OCI-LY3 (cell line): ENCODE measurements around the gene SFSWAP.
"Not testable (repeated sequence)": the region's sequence is repeated elsewhere in the genome, so short reads cannot be mapped to it uniquely, and the experiment has no call there.

ENCODE experiments used
- H2AFZ ChIP-seq: fragments of 200-600, 300-600 bp; shearing (Covaris generic); 2 replicates; pipeline ENCODE4 v1.6.0; 2014; ENCODE audit warnings: antibody characterized with exemption, low read depth, low read length
- H3K27ac ChIP-seq: fragments of 200-600, 300-600 bp; sonication (generic); 2 replicates; pipeline ENCODE4 v1.5.1; 2014; ENCODE audit warnings: mild to moderate bottlenecking, low read length, moderate library complexity, mixed read lengths
- H3K27me3 ChIP-seq: fragments of 200-600, 300-600 bp; sonication (generic); 2 replicates; pipeline ENCODE4 v1.6.1; 2014; ENCODE audit warnings: low read depth, low read length, mixed read lengths
- H3K36me3 ChIP-seq: fragments of 200-600, 300-600 bp; sonication (generic); replicated peaks from 2 replicates; pipeline ENCODE3; 2014; ENCODE audit warnings: low read depth, low read length, mixed read lengths
- H3K4me1 ChIP-seq: fragments of 300-600, 200-600 bp; sonication (generic); 2 replicates; pipeline ENCODE4 v1.6.1; 2014; ENCODE audit warnings: low read length, mixed read lengths
- H3K4me2 ChIP-seq: fragments of 200-600, 300-600 bp; sonication (generic); 2 replicates; pipeline ENCODE4 v1.6.1; 2014; ENCODE audit warnings: low read length, mixed read lengths
- H3K4me3 ChIP-seq: fragments of 300-600, 200-600 bp; sonication (generic); 2 replicates; pipeline ENCODE4 v1.5.1; 2014; ENCODE audit warnings: antibody characterized with exemption, mild to moderate bottlenecking, low read length, moderate library complexity
- H3K79me2 ChIP-seq: fragments of 300-600, 200-600 bp; shearing (Covaris generic); 2 replicates; pipeline ENCODE4 v1.6.1; 2014; ENCODE audit warnings: mild to moderate bottlenecking, low read length, mixed read lengths
- H3K9ac ChIP-seq: fragments of 300-600, 200-600 bp; shearing (Covaris generic); 2 replicates; pipeline ENCODE4 v1.6.0; 2014; ENCODE audit warnings: mild to moderate bottlenecking, low read length, moderate library complexity
- H3K9me3 ChIP-seq: fragments of 200-600, 300-600 bp; shearing (Covaris generic); 2 replicates; pipeline ENCODE4 v1.6.1; 2014; ENCODE audit warnings: low read length, mixed read lengths; ENCODE audit not compliant: insufficient read depth
- H4K20me1 ChIP-seq: fragments of 200-600, 300-600 bp; sonication (generic); 2 replicates; pipeline ENCODE4 v1.6.1; 2016; ENCODE audit warnings: low read length, mixed read lengths; ENCODE audit not compliant: insufficient read depth
- CTCF ChIP-seq: fragments of 200-600, 300-600 bp; sonication (generic); IDR thresholded peaks from 2 replicates; pipeline ENCODE4 v1.5.1; 2014; ENCODE audit warnings: antibody characterized with exemption, low read length, low read depth
- EZH2phosphoT487 ChIP-seq: fragments of 200-600 bp; shearing (Covaris generic); IDR thresholded peaks from 2 replicates; pipeline ENCODE4 v1.6.1; 2018; ENCODE audit warnings: antibody characterized with exemption, mixed run types, low read depth

Gene SFSWAP

GRCh38 chr12:131673888-131674257 lies 37.0 kb upstream of the SFSWAP start:
- no peak overlapping the region for H3K9ac ChIP-seq
- no peaks in the 10 kb centered on the region for H3K79me2 ChIP-seq
- no peaks in the 10 kb centered on the region for H3K9me3 ChIP-seq
- no peak overlapping the region for H3K27ac ChIP-seq
- no peak for TF ChIP-seq CTCF
- TF ChIP-seq EZH2phosphoT487, result no peak
- no peaks in the 10 kb centered on the region for H4K20me1 ChIP-seq
- H2AFZ ChIP-seq, result no peak overlapping the region
- H3K27me3 ChIP-seq, result peaks cover 10% of the 10 kb centered on the region
- no peak overlapping the region for H3K4me3 ChIP-seq
- no peaks in the 10 kb centered on the region for H3K36me3 ChIP-seq
- no peaks in the 10 kb centered on the region for H3K4me1 ChIP-seq
- no peak overlapping the region for H3K4me2 ChIP-seq

- Histone ChIP-seq H3K27ac (no peak overlapping the region), H3K4me2 (no peak overlapping the region), H3K36me3 (no peaks in the 10 kb centered on the region), H3K9ac (no peak overlapping the region), H3K79me2 (no peaks in the 10 kb centered on the region), H3K4me3 (no peak overlapping the region), H4K20me1 (no peaks in the 10 kb centered on the region), H2AFZ (no peak overlapping the region), H3K27me3 (peaks cover 5% of the 10 kb centered on the region), H3K9me3 (no peaks in the 10 kb centered on the region), H3K4me1 (no peaks in the 10 kb centered on the region)
- no peak for TF ChIP-seq EZH2phosphoT487
- TF ChIP-seq CTCF, result no peak
These were observed 36.5 kb upstream of the SFSWAP start for GRCh38 chr12:131674373-131674772.

DNA sequence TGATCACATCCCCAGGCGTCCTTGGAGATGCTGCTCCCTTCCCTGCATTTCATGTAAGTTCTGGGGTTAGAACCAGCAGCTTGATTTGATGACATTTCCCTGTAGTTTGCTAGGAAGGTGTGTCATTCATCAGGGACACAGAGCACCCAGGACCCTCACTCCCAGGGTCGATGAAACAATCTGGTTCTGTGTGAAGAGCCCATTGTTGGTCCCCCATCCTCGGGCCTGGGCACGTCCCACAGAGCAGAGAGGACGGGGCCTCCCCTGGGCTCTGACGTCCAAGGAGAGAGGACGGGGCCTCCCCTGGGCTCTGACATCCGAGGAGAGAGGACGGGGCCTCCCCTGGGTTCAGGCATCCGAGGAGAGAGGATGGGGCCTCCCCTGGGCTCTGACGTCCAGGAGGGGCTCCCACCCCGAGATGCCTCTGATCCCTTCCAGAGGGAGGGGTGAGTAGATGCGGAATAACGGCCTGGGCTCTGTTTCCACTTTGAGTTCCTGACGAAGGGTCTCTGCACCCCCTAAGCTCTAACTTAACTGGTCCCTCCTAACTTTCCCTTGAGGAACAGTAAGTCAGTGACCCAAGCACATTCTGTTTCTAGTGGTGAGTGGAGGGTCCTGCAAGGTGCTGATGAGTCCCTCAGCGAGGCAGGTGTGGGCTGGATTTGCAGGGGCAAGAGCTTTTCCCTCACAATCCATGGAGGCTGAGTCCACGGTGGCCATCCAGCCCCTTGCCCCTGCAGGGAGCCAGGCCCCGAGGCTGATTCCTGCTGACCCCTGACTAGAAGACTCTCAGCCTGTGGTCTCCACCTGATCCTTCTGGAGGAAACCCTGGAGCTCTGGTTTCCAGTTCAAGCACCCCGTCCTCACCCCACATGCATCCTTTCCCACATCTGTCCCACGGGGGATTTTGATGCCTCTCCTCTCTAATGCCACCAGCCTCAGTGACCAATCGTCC lies 35.5 kb upstream of the SFSWAP start:
- Histone ChIP-seq H2AFZ (no peak overlapping the region), H4K20me1 (no peaks in the 10 kb centered on the region), H3K27me3 (0 out of 2 replicates have a peak, but pooled peaks cover 3% of the 10 kb centered on the region), H3K9ac (no peak overlapping the region), H3K27ac (no peak overlapping the region), H3K36me3 (no peaks in the 10 kb centered on the region), H3K4me3 (no peak overlapping the region), H3K9me3 (no peaks in the 10 kb centered on the region), H3K4me2 (no peak overlapping the region), H3K4me1 (no peaks in the 10 kb centered on the region), H3K79me2 (no peaks in the 10 kb centered on the region)
- no peak for TF ChIP-seq EZH2phosphoT487
- TF ChIP-seq CTCF, result no peak

DNA sequence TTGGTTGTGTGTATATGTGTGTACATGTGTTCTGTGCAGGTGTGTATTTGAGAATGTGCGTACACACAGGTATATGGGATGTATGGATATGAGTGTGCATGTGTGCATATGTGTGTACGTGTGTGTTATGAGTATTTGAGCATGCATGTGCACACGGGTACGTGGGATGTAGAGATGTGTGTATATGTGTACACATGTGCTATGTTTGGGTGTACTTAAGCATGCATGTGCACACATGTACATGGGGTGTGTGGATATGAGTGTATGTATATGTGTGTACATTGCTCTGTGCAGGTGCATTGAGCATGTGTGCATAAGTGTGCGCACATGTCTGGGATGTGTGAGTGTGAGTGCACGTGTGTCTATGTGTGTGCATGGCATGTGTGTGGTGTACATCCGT lies 34.3 kb upstream of the SFSWAP start:
- no peak overlapping the region for H3K27ac ChIP-seq
- no peaks in the 10 kb centered on the region for H3K4me1 ChIP-seq
- no peak for TF ChIP-seq CTCF
- TF ChIP-seq EZH2phosphoT487, result no peak
- no peaks in the 10 kb centered on the region for H3K9me3 ChIP-seq
- no peaks in the 10 kb centered on the region for H3K36me3 ChIP-seq
- no peak overlapping the region for H3K4me2 ChIP-seq
- H3K79me2 ChIP-seq, result no peaks in the 10 kb centered on the region
- H2AFZ ChIP-seq, result no peak overlapping the region
- H3K27me3 ChIP-seq, result 0 out of 2 replicates have a peak, but pooled peaks cover 3% of the 10 kb centered on the region
- no peaks in the 10 kb centered on the region for H4K20me1 ChIP-seq
- H3K9ac ChIP-seq, result no peak overlapping the region
- no peak overlapping the region for H3K4me3 ChIP-seq

- H3K27me3 ChIP-seq, H3K9ac ChIP-seq, H3K27ac ChIP-seq: not testable (repeated sequence)
These were observed 33.8 kb upstream of the SFSWAP start for GRCh38 chr12:131677067-131677466.

More at GRCh38 chr12:131677067-131677466, 33.8 kb upstream of the SFSWAP start:
- not testable (repeated sequence) for H3K4me2 ChIP-seq, H3K4me3 ChIP-seq, H2AFZ ChIP-seq, H3K4me1 ChIP-seq, H4K20me1 ChIP-seq, H3K79me2 ChIP-seq, H3K36me3 ChIP-seq, H3K9me3 ChIP-seq
